ENCODE measurements around the gene HEATR5A. TPM values are rescaled to one million over a fixed set of nuclear protein-coding genes. Genes with fewer than 3 reads are reported as not detected.
"Not testable (repeated sequence)": the region's sequence is repeated elsewhere in the genome, so short reads cannot be mapped to it uniquely, and the experiment has no call there.

Gene HEATR5A
- polyA plus RNA-seq, 4 donors = 8.1 to 21.2 (median 12.9) TPM

DNA sequence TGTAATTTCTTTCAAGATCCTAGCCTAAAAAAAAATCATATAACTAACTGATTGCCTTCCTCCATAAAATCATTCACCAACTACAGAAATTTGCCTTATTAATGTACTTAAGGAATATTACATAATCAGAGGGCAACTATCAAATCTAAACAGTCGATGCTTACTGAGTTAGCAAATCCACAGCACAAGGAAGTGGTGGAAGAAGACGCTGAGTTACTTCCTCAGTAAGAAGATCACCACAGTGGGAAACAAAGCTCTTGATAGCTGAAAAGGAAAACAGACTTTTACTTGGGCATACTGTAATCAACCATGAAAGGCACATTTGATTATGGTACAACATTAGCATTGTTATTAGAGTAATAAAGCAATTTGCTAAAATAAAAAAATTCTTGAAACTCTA is 48.7 kb downstream of the HEATR5A start:
- no peak overlapping the region for H3K4me3 ChIP-seq (ENCODE audit: low read depth in 1 of 3, low read length in 3 of 3)
- H3K4me1 ChIP-seq (ENCODE audit: control insufficient read depth in 3 of 3, insufficient read depth in 2 of 3, low read depth in 1 of 3, low read length in 2 of 3) = no peaks in the 10 kb centered on the region
- DNase-seq = peak in 1 of 2 donors; percentile 14
- H3K27me3 ChIP-seq (ENCODE audit: control insufficient read depth in 3 of 3, insufficient read depth in 3 of 3, low read length in 3 of 3) = no peaks in the 10 kb centered on the region
- H3K36me3 ChIP-seq (ENCODE audit: control insufficient read depth in 3 of 3, insufficient read depth in 2 of 3, low read depth in 1 of 3, low read length in 3 of 3) = peaks cover 3 to 27% (median 4%) of the 10 kb centered on the region in 3 donors
- no peaks in the 10 kb centered on the region for H3K9me3 ChIP-seq (ENCODE audit: control insufficient read depth in 2 of 2, insufficient read depth in 1 of 2, low read depth in 1 of 2, low read length in 1 of 2)
- H3K27ac ChIP-seq (ENCODE audit: low read depth in 1 of 3, low read length in 2 of 3) = peak overlapping the region in 1 of 3 donors; percentile 24
- WGBS, 3 donors = 38 to 46% (median 39%) methylated on average over 2 of the region's 2 CpGs
- no peak for FAIRE-seq

DNA sequence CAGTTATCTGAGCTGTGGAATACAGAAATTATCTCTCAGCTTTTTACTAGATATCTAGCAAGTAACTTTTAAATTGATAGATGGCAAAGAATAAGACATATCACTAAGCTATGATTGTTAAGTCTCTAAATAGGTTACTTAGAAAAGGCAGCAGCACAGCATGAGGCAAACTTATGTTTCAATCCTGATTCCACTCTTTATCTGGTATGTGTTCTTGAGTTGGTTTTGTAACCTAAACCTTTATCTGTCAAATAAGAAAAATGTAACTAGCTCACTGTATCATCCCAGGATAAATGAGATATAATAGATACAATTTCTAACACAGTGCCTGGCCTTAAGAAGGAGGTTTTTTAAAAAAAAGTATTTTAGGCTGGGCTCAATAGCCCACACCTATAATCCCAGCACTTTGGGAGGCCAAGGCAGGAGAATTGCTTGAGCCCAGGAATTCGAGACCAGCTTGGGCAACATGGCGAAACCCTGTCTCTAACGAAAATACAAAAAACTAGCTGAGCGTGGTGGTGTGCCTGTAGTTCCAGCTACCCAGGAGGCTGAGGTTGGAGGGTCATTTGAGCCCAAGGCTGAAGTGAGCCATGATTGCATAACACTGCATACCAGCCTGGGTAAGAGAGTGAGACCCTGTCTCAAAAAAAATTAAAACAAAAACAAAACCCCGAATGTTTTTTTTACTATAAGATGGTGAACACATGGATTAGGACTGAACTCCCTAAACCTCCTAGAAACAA is 56.8 kb downstream of the HEATR5A start:
- Histone ChIP-seq H3K27ac (ENCODE audit: low read depth in 1 of 3, low read length in 2 of 3) (no peak overlapping the region), H3K4me1 (ENCODE audit: control insufficient read depth in 3 of 3, insufficient read depth in 2 of 3, low read depth in 1 of 3, low read length in 2 of 3) (no peaks in the 10 kb centered on the region), H3K4me3 (ENCODE audit: low read depth in 1 of 3, low read length in 3 of 3) (no peak overlapping the region), H3K36me3 (ENCODE audit: control insufficient read depth in 3 of 3, insufficient read depth in 2 of 3, low read depth in 1 of 3, low read length in 3 of 3) (peaks cover 0 to 27% (median 3%) of the 10 kb centered on the region in 3 donors), H3K9me3 (ENCODE audit: control insufficient read depth in 2 of 2, insufficient read depth in 1 of 2, low read depth in 1 of 2, low read length in 1 of 2) (no peaks in the 10 kb centered on the region), H3K27me3 (ENCODE audit: control insufficient read depth in 3 of 3, insufficient read depth in 3 of 3, low read length in 3 of 3) (no peaks in the 10 kb centered on the region)
- WGBS, 3 donors = 85 to 93% (median 86%) methylated on average over 5 of the region's 5 CpGs
- DNase-seq (no peak), FAIRE-seq (no peak)

DNA sequence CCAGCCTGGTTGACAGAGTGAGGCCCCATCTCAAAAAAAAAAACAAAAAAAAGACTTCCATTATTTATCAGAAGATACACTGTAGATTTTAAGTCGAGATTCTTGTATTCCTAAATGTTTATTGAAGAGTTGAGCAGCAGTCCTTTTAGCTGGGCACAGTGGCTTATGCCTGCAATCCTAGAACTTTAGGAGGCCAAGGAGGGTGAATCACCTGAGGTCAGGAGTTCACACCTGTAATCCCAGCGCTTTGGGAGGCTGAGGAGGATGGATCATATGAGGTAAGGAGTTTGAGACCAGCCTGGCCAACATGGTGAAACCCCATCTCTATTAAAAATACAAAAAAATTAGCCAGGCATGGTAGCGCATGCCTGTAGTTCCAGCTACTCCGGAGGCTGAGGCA is 57.6 kb downstream of the HEATR5A start:
- no peak for FAIRE-seq
- no peak overlapping the region for H3K4me3 ChIP-seq (ENCODE audit: low read depth in 1 of 3, low read length in 3 of 3)
- DNase-seq = no peak
- H3K36me3 ChIP-seq (ENCODE audit: control insufficient read depth in 3 of 3, insufficient read depth in 2 of 3, low read depth in 1 of 3, low read length in 3 of 3) = peaks cover 0 to 28% (median 2%) of the 10 kb centered on the region in 3 donors
- H3K4me1 ChIP-seq (ENCODE audit: control insufficient read depth in 3 of 3, insufficient read depth in 2 of 3, low read depth in 1 of 3, low read length in 2 of 3) = no peaks in the 10 kb centered on the region
- H3K27me3 ChIP-seq (ENCODE audit: control insufficient read depth in 3 of 3, insufficient read depth in 3 of 3, low read length in 3 of 3) = no peaks in the 10 kb centered on the region
- 90 to 95% (median 94%) methylated on average over 4 of the region's 4 CpGs for WGBS, 3 donors
- no peaks in the 10 kb centered on the region for H3K9me3 ChIP-seq (ENCODE audit: control insufficient read depth in 2 of 2, insufficient read depth in 1 of 2, low read depth in 1 of 2, low read length in 1 of 2)
- no peak overlapping the region for H3K27ac ChIP-seq (ENCODE audit: low read depth in 1 of 3, low read length in 2 of 3)

DNA sequence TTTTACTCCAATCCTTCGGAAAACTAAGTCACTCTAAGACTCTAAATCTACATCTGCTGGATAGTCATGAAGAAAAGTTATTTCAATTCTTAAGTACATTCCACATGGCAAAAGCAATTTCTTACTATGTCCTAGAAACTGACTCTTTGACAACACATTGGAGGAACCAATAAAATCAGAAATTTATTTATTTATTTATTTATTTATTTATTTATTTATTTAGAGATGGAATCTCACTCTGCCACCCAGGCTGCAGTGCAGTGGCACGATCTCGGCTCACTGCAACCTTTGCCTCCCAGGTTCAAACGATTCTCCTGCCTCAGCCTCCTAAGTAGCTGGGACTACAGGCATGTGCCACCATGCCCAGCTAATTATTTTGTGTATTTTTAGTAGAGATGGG is 58.6 kb downstream of the HEATR5A start:
- not testable (repeated sequence) for H3K27ac ChIP-seq (ENCODE audit: low read depth in 1 of 3, low read length in 2 of 3); H3K27me3 ChIP-seq (ENCODE audit: control insufficient read depth in 3 of 3, insufficient read depth in 3 of 3, low read length in 3 of 3); FAIRE-seq; H3K4me3 ChIP-seq (ENCODE audit: low read depth in 1 of 3, low read length in 3 of 3); H3K4me1 ChIP-seq (ENCODE audit: control insufficient read depth in 3 of 3, insufficient read depth in 2 of 3, low read depth in 1 of 3, low read length in 2 of 3); DNase-seq; H3K9me3 ChIP-seq (ENCODE audit: control insufficient read depth in 2 of 2, insufficient read depth in 1 of 2, low read depth in 1 of 2, low read length in 1 of 2)
- 90 to 94% (median 93%) methylated on average over 4 of the region's 4 CpGs for WGBS, 3 donors
- H3K36me3 ChIP-seq (ENCODE audit: control insufficient read depth in 3 of 3, insufficient read depth in 2 of 3, low read depth in 1 of 3, low read length in 3 of 3) = peaks cover 0 to 30% (median 2%) of the 10 kb centered on the region in 3 donors

DNA sequence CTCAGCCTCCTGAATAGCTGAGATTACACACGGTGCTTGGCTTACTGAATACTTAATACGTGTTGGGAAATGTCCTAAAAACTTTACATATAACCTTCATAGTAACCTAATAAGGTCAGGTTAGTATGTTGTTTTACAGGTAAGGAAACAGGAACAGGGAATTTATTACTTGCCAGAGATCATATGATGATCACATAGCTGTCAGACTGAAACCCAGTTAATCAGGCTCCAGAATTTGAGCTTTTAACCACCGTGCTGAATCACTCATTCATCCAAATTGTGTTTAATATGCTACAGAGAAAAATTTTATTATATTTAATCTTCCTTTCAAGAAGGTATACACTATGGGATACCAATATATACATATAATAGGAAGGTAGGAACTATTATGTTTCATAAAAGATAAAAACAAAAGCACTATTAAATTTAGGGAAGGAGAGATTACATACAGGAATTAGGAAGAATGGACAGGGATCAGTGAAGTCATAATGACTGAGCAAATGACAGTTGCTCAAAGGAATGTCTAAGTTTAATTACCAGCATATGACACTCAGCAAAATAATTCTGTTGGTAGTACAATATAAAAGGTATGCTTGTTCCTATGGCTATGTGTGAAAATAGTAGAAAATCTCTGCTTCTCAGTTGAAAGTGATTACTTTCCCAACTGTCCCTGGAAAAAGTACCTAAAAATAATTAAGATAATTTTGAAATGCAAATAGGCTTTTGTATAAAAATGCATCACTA is 59.3 kb downstream of the HEATR5A start:
- H3K27me3 ChIP-seq (ENCODE audit: control insufficient read depth in 3 of 3, insufficient read depth in 3 of 3, low read length in 3 of 3) = no peaks in the 10 kb centered on the region
- peaks cover 0 to 33% (median 2%) of the 10 kb centered on the region in 3 donors for H3K36me3 ChIP-seq (ENCODE audit: control insufficient read depth in 3 of 3, insufficient read depth in 2 of 3, low read depth in 1 of 3, low read length in 3 of 3)
- DNase-seq (no peak), FAIRE-seq (no peak)
- no peaks in the 10 kb centered on the region for H3K9me3 ChIP-seq (ENCODE audit: control insufficient read depth in 2 of 2, insufficient read depth in 1 of 2, low read depth in 1 of 2, low read length in 1 of 2)
- H3K27ac ChIP-seq (ENCODE audit: low read depth in 1 of 3, low read length in 2 of 3) = no peak overlapping the region
- no peak overlapping the region for H3K4me3 ChIP-seq (ENCODE audit: low read depth in 1 of 3, low read length in 3 of 3)
- 83 to 89% (median 87%) methylated on average over 3 of the region's 3 CpGs for WGBS, 3 donors
- no peaks in the 10 kb centered on the region for H3K4me1 ChIP-seq (ENCODE audit: control insufficient read depth in 3 of 3, insufficient read depth in 2 of 3, low read depth in 1 of 3, low read length in 2 of 3)

DNA sequence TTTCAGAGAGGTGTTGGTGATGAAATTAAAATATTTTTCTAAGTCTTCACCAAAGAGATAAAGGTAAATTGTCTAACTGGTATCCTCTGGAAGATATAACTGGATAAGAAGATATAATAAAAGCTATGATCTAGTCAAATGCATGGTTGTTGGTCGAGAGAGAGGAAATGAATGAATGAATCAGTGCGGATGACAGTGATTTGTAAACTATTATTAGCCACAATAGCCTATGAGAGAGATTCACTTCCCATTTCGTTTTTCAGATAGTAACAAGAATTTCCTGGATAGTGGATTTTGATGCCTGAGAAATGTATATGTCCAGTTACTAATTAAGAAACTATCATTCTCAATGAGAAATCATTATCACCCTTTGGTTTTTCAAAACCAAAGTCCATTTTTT is 63.1 kb downstream of the HEATR5A start:
- 71 to 82% (median 75%) methylated on average over 3 of the region's 3 CpGs for WGBS, 3 donors
- H3K36me3 ChIP-seq (ENCODE audit: control insufficient read depth in 3 of 3, insufficient read depth in 2 of 3, low read depth in 1 of 3, low read length in 3 of 3) = peaks cover 0 to 19% (median 2%) of the 10 kb centered on the region in 3 donors
- no peak for DNase-seq

DNA sequence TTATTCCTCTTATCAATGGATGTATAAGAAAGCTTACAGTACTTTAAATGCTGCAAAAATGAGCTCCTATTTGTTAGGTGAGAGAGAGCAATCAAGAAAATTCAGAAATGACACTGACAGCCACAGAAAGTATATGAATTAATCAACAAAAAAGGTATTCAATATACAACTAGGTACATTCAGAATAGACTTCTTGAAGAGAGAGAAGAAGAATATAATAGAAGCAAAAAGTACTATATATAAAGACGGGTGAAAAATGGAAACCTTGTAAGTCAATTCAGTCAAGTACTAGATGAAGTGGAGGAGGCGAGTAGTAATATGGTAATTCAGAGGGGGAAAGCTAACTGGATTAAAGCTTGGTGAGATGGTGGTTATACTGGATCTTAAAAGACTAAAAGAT is 74.3 kb downstream of the HEATR5A start:
- DNase-seq = no peak
- Histone ChIP-seq H3K4me3 (ENCODE audit: low read depth in 1 of 3, low read length in 3 of 3) (no peak overlapping the region), H3K27me3 (ENCODE audit: control insufficient read depth in 3 of 3, insufficient read depth in 3 of 3, low read length in 3 of 3) (no peaks in the 10 kb centered on the region), H3K36me3 (ENCODE audit: control insufficient read depth in 3 of 3, insufficient read depth in 2 of 3, low read depth in 1 of 3, low read length in 3 of 3) (peaks cover 4 to 16% (median 11%) of the 10 kb centered on the region in 3 donors), H3K4me1 (ENCODE audit: control insufficient read depth in 3 of 3, insufficient read depth in 2 of 3, low read depth in 1 of 3, low read length in 2 of 3) (no peaks in the 10 kb centered on the region), H3K27ac (ENCODE audit: low read depth in 1 of 3, low read length in 2 of 3) (no peak overlapping the region), H3K9me3 (ENCODE audit: control insufficient read depth in 2 of 2, insufficient read depth in 1 of 2, low read depth in 1 of 2, low read length in 1 of 2) (no peaks in the 10 kb centered on the region)
- WGBS, 3 donors = 91 to 97% (median 91%) methylated on average over 2 of the region's 2 CpGs
- FAIRE-seq = no peak

More for the DNA sequence above, 63.1 kb downstream of the HEATR5A start:
- H3K27ac ChIP-seq (ENCODE audit: low read depth in 1 of 3, low read length in 2 of 3) = no peak overlapping the region
- H3K4me3 ChIP-seq (ENCODE audit: low read depth in 1 of 3, low read length in 3 of 3) = no peak overlapping the region
- H3K4me1 ChIP-seq (ENCODE audit: control insufficient read depth in 3 of 3, insufficient read depth in 2 of 3, low read depth in 1 of 3, low read length in 2 of 3) = no peaks in the 10 kb centered on the region
- H3K9me3 ChIP-seq (ENCODE audit: control insufficient read depth in 2 of 2, insufficient read depth in 1 of 2, low read depth in 1 of 2, low read length in 1 of 2) = no peaks in the 10 kb centered on the region
- no peak for FAIRE-seq
- no peaks in the 10 kb centered on the region for H3K27me3 ChIP-seq (ENCODE audit: control insufficient read depth in 3 of 3, insufficient read depth in 3 of 3, low read length in 3 of 3)

DNA sequence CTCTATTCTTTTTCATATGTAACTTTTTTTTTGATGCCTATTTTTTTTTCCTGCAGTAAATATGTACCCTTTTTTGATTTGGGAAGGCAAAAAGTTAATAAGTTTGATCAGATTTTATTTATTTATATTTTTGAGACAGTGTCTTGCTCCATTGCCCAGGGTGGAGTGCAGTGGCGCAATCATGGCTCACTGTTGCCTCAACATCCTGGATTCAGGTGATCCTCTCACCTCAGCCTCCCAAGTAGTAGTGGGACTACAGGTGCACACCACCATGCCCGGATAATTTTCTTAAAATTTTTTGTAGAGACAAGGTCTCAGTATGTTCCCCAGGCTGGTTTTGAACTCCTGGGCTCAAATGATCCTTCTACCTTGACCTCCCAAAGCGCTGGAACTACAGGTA is 79.1 kb downstream of the HEATR5A start:
- Histone ChIP-seq H3K27ac (ENCODE audit: low read depth in 1 of 3, low read length in 2 of 3) (no peak overlapping the region), H3K4me1 (ENCODE audit: control insufficient read depth in 3 of 3, insufficient read depth in 2 of 3, low read depth in 1 of 3, low read length in 2 of 3) (no peaks in the 10 kb centered on the region), H3K9me3 (ENCODE audit: control insufficient read depth in 2 of 2, insufficient read depth in 1 of 2, low read depth in 1 of 2, low read length in 1 of 2) (no peaks in the 10 kb centered on the region), H3K27me3 (ENCODE audit: control insufficient read depth in 3 of 3, insufficient read depth in 3 of 3, low read length in 3 of 3) (no peaks in the 10 kb centered on the region), H3K36me3 (ENCODE audit: control insufficient read depth in 3 of 3, insufficient read depth in 2 of 3, low read depth in 1 of 3, low read length in 3 of 3) (peaks cover 6 to 10% (median 9%) of the 10 kb centered on the region in 3 donors), H3K4me3 (ENCODE audit: low read depth in 1 of 3, low read length in 3 of 3) (no peak overlapping the region)
- DNase-seq (no peak), FAIRE-seq (no peak)
- 87 to 98% (median 90%) methylated on average over 3 of the region's 3 CpGs for WGBS, 3 donors
